Uterus (tissue), 2 donors: ENCODE measurements around the gene TMPRSS13.

Source experiments
- POLR2A ChIP-seq, 2 donors: fragments of 450-650 bp; IDR thresholded peaks; one replicate each; pipeline ENCODE4 v1.6.1; 2016; ENCODE audit warnings: antibody characterized with exemption in 2 of 2, mild to moderate bottlenecking in 1 of 2, moderate library complexity in 1 of 2
- TF ChIP-seq, protein P1 (sequence below), 4 experiments: fragments of 200-600 bp in 2 of 4; fragments of 450-650 bp in 2 of 4; sonication (generic) in 2 of 4; IDR thresholded peaks; one replicate each; pipeline ENCODE4 v1.5.1; 2016 to 2019; ENCODE audit warnings: antibody characterized with exemption in 4 of 4, mild to moderate bottlenecking in 2 of 4, moderate library complexity in 1 of 4

- TF ChIP-seq, protein P1, sequence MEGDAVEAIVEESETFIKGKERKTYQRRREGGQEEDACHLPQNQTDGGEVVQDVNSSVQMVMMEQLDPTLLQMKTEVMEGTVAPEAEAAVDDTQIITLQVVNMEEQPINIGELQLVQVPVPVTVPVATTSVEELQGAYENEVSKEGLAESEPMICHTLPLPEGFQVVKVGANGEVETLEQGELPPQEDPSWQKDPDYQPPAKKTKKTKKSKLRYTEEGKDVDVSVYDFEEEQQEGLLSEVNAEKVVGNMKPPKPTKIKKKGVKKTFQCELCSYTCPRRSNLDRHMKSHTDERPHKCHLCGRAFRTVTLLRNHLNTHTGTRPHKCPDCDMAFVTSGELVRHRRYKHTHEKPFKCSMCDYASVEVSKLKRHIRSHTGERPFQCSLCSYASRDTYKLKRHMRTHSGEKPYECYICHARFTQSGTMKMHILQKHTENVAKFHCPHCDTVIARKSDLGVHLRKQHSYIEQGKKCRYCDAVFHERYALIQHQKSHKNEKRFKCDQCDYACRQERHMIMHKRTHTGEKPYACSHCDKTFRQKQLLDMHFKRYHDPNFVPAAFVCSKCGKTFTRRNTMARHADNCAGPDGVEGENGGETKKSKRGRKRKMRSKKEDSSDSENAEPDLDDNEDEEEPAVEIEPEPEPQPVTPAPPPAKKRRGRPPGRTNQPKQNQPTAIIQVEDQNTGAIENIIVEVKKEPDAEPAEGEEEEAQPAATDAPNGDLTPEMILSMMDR (IDR thresholded peaks at IDR 0.05), result no peak
- TF ChIP-seq POLR2A (IDR thresholded peaks at IDR 0.05), result no peak
Measured at GRCh38 chr11:117877120-117877784, 52.0 kb downstream of the TMPRSS13 start.
